Measurements from ENCODE around the gene CDC26.

CDC26 gene

GRCh38 chr9:113275157-113276131 lies at the start of gene CDC26, which contains the start of gene PRPF4:
TSS of gene CDC26 (minus strand) at chr9:113275572. CDS start at chr9:113272507, 3,065 bp downstream.
TSS of gene PRPF4 (plus strand) at chr9:113275658. CDS start at chr9:113275744, 86 bp downstream.
- DNase-seq (ENCODE audit: low read depth in 2 of 2, low spot score in 1 of 2): peak; percentile 88 to 89

- no peak for DNase-seq (ENCODE audit: low read depth in 2 of 2, low spot score in 1 of 2)
These were observed 47.3 kb upstream of the CDC26 start for GRCh38 chr9:113322671-113323070.

GRCh38 chr9:113320051-113320450 lies 44.7 kb upstream of the CDC26 start:
- DNase-seq (ENCODE audit: low read depth in 2 of 2, low spot score in 1 of 2): no peak

GRCh38 chr9:113319054-113319453 lies 43.7 kb upstream of the CDC26 start:
- DNase-seq (ENCODE audit: low read depth in 2 of 2, low spot score in 1 of 2): no peak

- no peak for DNase-seq (ENCODE audit: low read depth in 2 of 2, low spot score in 1 of 2)
These were observed 42.4 kb upstream of the CDC26 start for GRCh38 chr9:113317777-113318176.

GRCh38 chr9:113316030-113316429 lies 40.7 kb upstream of the CDC26 start:
- no peak for DNase-seq (ENCODE audit: low read depth in 2 of 2, low spot score in 1 of 2)

DNA sequence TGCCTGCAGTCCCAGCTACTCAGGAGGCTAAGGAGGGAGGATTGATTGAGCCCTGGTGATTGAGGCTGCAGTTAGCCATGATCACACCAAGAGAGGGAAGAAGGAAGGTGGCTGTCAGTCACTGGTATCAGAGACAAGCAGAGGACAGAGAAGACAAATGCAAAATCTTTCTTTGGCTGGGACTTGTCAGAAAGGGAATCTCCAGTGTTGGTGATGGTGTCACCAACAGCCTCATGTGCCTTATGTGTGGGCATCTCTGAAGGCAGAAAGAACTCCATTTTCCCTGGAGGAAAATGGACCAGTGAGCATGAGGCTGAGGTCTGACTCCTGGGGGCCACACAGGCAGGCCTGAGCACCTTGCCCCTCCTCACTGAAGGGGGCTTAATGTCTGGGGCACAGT lies 39.9 kb upstream of the CDC26 start:
- no peak for DNase-seq (ENCODE audit: low read depth in 2 of 2, low spot score in 1 of 2)

DNA sequence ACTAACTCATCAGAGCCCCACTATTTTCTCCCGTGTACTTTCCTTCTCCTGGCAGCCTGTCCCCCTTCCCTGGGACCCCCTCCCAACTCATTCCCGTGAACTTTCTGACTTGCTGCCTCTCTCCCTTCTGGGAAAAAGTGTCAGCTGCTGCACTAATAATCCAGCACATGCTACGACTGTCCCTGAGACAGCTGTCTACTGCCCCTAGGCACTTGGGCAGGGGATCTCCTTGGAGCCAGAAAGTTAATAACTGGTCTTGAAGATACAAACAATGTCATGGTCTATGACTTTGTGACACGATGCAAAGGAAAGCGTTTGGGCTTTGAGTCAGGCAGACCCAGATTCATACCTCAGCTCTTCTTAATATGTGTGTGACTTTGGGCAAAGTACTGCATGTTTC lies 37.9 kb upstream of the CDC26 start:
- DNase-seq (ENCODE audit: low read depth in 2 of 2, low spot score in 1 of 2): no peak

- DNase-seq (ENCODE audit: low read depth in 2 of 2, low spot score in 1 of 2): no peak
These were observed 36.6 kb upstream of the CDC26 start for GRCh38 chr9:113311961-113312360.

- no peak for DNase-seq (ENCODE audit: low read depth in 2 of 2, low spot score in 1 of 2)
These were observed 35.2 kb upstream of the CDC26 start for GRCh38 chr9:113310538-113310937.

DNA sequence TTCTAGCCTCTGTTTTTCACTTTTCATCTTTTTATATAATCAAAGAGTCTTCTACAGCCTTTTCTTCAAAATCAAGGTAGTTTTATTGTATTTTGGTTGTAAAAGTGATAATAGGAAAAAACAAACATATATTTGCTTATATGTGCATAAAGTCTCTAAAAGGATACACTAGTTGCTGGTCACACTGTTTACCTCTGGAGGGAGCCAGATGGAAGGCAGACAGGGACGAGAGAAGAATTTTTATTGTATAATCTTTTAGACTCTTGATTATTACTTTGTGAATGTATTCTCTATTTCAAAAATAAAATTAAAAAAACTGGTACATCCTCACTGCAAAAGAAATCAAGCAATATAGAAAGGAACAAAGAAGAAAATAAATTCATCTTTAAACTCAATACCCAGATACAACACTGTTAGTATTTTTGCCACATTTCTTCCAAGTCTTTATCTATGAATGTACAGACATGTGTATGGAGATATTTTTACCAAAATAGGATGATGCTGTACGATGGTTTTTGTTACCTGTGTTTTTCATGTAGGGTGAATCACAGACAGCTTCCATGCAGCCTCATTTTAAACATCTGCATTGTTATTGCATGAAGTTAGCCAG lies 33.9 kb upstream of the CDC26 start:
- DNase-seq (ENCODE audit: low read depth in 2 of 2, low spot score in 1 of 2): no peak

GRCh38 chr9:113307396-113307975 lies 32.1 kb upstream of the CDC26 start:
- DNase-seq (ENCODE audit: low read depth in 2 of 2, low spot score in 1 of 2): no peak

GRCh38 chr9:113306566-113306965 lies 31.2 kb upstream of the CDC26 start:
- DNase-seq (ENCODE audit: low read depth in 2 of 2, low spot score in 1 of 2): no peak

GRCh38 chr9:113302792-113303418 lies 27.5 kb upstream of the CDC26 start, which contains the start of gene RNF183:
TSS of gene RNF183 (minus strand) at chr9:113303376. CDS start at chr9:113298184, 5,192 bp downstream.
- DNase-seq (ENCODE audit: low read depth in 2 of 2, low spot score in 1 of 2): no peak

DNA sequence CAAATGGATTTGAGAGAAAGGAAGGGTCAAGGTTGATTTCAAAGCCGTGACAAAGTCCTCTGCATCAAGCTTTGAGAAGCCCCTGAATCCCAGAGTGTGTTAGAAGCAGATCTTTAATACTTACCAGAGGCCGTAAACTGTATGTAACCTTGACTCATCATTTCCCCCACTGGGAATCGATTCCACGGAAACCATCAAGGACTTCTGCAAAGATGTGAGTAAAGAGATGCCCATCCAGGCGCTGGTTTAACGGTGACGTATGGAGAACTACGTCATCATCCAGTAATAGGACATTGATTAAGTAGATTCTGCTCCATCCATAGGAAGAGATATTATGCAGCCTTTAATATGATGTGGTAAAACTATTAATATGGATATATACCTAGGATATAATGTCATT lies 26.2 kb upstream of the CDC26 start:
- DNase-seq (ENCODE audit: low read depth in 2 of 2, low spot score in 1 of 2): no peak

GRCh38 chr9:113299800-113300292 lies 24.5 kb upstream of the CDC26 start:
- no peak for DNase-seq (ENCODE audit: low read depth in 2 of 2, low spot score in 1 of 2)

DNA sequence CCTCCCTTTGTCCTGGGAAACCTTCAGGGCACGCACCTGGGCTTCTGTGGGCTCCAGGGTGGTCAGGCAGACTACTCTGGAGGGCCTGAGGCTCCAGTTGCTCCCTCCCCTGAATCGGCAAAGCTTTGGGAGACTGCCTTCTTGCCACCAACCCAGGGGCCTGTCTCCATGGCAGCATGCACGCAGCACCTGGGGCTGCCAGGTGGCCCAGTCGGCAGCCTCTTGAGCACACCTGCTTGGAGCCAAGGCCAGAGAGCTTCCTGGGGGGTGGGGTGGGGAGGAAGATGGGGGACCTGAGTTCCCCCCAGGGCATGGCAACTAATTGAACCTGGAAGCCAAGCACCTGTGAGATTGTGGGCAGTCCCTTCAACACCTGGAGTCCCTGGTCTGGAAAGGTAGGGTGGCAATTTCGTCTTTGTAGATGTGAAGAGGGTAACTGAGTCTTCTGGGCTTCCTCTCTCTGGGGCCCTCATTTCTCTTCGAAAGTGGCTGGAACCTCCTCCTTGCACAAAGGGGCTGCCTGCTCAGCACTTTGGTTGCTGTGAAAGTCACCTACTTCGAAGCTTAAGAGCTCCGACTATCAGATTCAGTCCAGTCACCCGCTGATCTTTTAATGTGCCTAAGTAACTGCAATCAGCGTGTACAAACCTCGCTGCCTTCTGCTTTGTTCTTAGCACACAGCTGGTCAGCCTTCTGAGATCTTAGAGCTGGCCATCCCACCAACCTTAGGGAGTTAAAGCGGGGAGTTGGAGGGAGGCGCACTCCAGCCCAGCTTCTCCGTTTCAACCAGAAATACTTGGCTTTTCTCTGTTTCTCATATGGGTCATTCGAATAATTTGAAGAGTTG lies 23.8 kb upstream of the CDC26 start:
- DNase-seq (ENCODE audit: low read depth in 2 of 2, low spot score in 1 of 2): no peak

DNA sequence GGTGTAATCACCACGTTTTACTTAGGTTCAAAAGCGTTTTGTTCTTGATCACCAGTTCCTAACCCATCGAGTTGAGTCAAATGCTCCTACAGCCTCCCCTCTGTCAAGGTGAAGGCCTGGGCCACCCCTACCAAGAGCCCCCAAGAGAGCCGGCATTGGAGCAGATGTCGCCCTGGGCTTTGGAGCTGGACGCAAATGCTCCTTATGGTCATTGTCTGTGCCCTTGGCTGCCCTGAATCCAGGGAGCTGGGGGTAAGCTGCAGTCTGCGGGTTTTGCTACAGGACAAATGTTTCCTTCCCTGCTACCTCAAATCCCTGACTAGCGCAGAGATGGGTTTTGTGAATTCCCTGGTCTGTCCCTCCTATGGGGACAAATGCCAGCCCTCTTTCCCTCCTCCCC lies 22.9 kb upstream of the CDC26 start:
- no peak for DNase-seq (ENCODE audit: low read depth in 2 of 2, low spot score in 1 of 2)

- DNase-seq (ENCODE audit: low read depth in 2 of 2, low spot score in 1 of 2): no peak
These were observed 21.6 kb upstream of the CDC26 start for GRCh38 chr9:113296796-113297558.
